HepG2 (cell line): ENCODE measurements around the gene AURKA. TPM values are rescaled to one million over a fixed set of nuclear protein-coding genes. Genes with fewer than 3 reads are reported as not detected.

ENCODE experiments used
- AHR ChIP-seq: IDR thresholded peaks from 2 replicates; pipeline ENCODE4 v1.6.1; 2018; ENCODE audit warnings: missing genetic modification reagents, missing compliant biosample characterization
- GZF1 ChIP-seq: sonication (generic); formaldehyde crosslinking; IDR thresholded peaks from 2 replicates; pipeline ENCODE4 v1.5.1; 2020; ENCODE audit warnings: mild to moderate bottlenecking, missing genetic modification reagents
- MTA1 ChIP-seq: sonication (generic); formaldehyde crosslinking; IDR thresholded peaks from 2 replicates; pipeline ENCODE4 v1.4.0; 2020; ENCODE audit warnings: missing genetic modification reagents, mild to moderate bottlenecking, borderline replicate concordance
- MXI1 ChIP-seq: IDR thresholded peaks from 3 replicates; pipeline ENCODE4 v1.6.1; 2012; ENCODE audit warnings: low read depth, low read length, inconsistent platforms, borderline replicate concordance
- REPIN1 ChIP-seq: sonication (generic); formaldehyde crosslinking; IDR thresholded peaks from 2 replicates; pipeline ENCODE4 v1.8.0; 2022; ENCODE audit warnings: missing genetic modification reagents, low read depth, mild to moderate bottlenecking, borderline replicate concordance
- RXRB ChIP-seq: IDR thresholded peaks from 2 replicates; pipeline ENCODE4 v1.6.1; 2016; ENCODE audit warnings: borderline replicate concordance, missing genetic modification reagents, missing compliant biosample characterization
- SAFB2 ChIP-seq: sonication (generic); formaldehyde crosslinking; IDR thresholded peaks from 2 replicates; pipeline ENCODE4 v1.5.1; 2020; ENCODE audit warnings: missing genetic modification reagents, low read depth, mild to moderate bottlenecking, borderline replicate concordance
- SAP130 ChIP-seq: IDR thresholded peaks from 2 replicates; pipeline ENCODE4 v1.6.1; 2016; ENCODE audit warnings: low read depth
- SCMH1 ChIP-seq: sonication (generic); formaldehyde crosslinking; IDR thresholded peaks from 2 replicates; pipeline ENCODE4 v1.9.0; 2021; ENCODE audit warnings: missing genetic modification reagents, mild to moderate bottlenecking, borderline replicate concordance
- SMC3 ChIP-seq: IDR thresholded peaks from 2 replicates; pipeline ENCODE4 v1.6.1; 2011; ENCODE audit warnings: low read length, improper control_type of control experiment
- SP1 ChIP-seq, 2 experiments: fragments of 450-650 bp in 1 of 2; sonication (generic) in 1 of 2; formaldehyde crosslinking in 1 of 2; IDR thresholded peaks; 2 replicates each; pipeline versions ENCODE4 v1.4.0 to v1.6.1; 2016 to 2020; ENCODE audit warnings: missing genetic modification reagents in 1 of 2
- ZNF205 ChIP-seq: IDR thresholded peaks from 2 replicates; pipeline ENCODE4 v1.6.1; 2018; ENCODE audit warnings: missing biosample characterization, missing genetic modification reagents
- ZNF446 ChIP-seq: sonication (generic); formaldehyde crosslinking; IDR thresholded peaks from 2 replicates; pipeline ENCODE4 v1.5.0; 2020; ENCODE audit warnings: mild to moderate bottlenecking, missing genetic modification reagents
- polyA plus RNA-seq, 8 experiments: library from polyadenylated mRNA; depleted of rRNA in 3 of 8; stranded (reverse) in 7 of 8; unstranded in 1 of 8; fragments of >200 nt; fragmentation: Illumina TruSeq in 4 of 8; extraction: Trizol in 4 of 8; gene quantifications; 2 replicates each; pipeline versions ENCODE4 v1.2.1 to v1.2.3, GENCODE V29; 2011 to 2016; ENCODE audit warnings: low read depth in 4 of 8, missing spikeins in 1 of 8, mixed read lengths in 1 of 8; ENCODE audit not compliant: insufficient read depth in 1 of 8
- total RNA-seq, 5 experiments: library from RNA; depleted of rRNA; stranded (reverse); fragments of >200 nt; fragmentation: Illumina TruSeq; extraction: Trizol; gene quantifications; 2 replicates each; pipeline ENCODE4 v1.2.3, GENCODE V29; 2016; ENCODE audit warnings: low read depth in 1 of 5
- TF ChIP-seq, protein P1 (sequence below): sonication (generic); formaldehyde crosslinking; IDR thresholded peaks from 2 replicates; pipeline ENCODE4 v1.5.1; 2020; ENCODE audit warnings: missing genetic modification reagents, mild to moderate bottlenecking, borderline replicate concordance
- TF ChIP-seq, protein P2 (sequence below): sonication (generic); formaldehyde crosslinking; conservative IDR thresholded peaks from 2 replicates; pipeline ENCODE4 v1.5.0; 2020; ENCODE audit warnings: missing genetic modification reagents
- TF ChIP-seq, protein P3 (sequence below): IDR thresholded peaks from 2 replicates; pipeline ENCODE4 v1.6.1; 2016; ENCODE audit warnings: missing biosample characterization, missing genetic modification reagents, low read depth
- TF ChIP-seq, protein P4 (sequence below): sonication (generic); formaldehyde crosslinking; IDR thresholded peaks from 2 replicates; pipeline ENCODE4 v1.9.0; 2021; ENCODE audit warnings: missing genetic modification reagents, mild to moderate bottlenecking, borderline replicate concordance
- TF ChIP-seq, protein P5 (sequence below): sonication (generic); formaldehyde crosslinking; IDR thresholded peaks from 2 replicates; pipeline ENCODE4 v1.8.0; 2022; ENCODE audit warnings: missing genetic modification reagents, mild to moderate bottlenecking, borderline replicate concordance
- TF ChIP-seq, protein P6 (sequence below): sonication (generic); formaldehyde crosslinking; IDR thresholded peaks from 2 replicates; pipeline ENCODE4 v1.4.0; 2020; ENCODE audit warnings: mild to moderate bottlenecking, missing genetic modification reagents

Gene AURKA
- total and polyA plus RNA-seq, 2 of the 13 experiments (the other 11 are each of a cell fraction or from before 2014, with no cell fraction given) = 96.4 to 224 TPM

DNA sequence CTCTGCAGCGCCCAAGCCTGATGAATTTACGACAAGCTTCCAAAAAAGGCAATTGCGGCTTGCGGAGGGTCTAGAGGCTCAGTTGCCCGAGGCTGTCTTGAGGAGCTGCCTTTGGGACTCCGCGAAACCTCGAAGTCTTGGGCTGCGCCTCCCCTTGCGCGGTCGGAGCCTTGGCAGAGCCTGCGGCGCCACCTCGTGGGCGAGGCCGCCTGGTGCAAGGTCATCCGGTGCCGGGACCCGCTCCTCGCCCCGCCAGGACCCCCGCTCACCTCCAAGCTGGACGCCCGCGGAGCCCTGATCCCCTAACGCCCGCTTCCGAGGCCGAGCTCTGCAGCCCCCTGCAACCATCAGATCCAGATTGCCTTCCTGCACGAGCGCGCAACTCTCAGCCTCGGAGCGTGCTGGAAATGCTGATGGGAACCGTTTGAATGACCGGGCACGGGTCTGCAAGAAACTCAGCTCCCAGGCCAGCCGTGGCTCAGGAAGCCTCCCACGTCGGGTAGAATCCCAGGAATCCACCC, 48.1 kb downstream of the AURKA start (continued):
- TF ChIP-seq SP1 (IDR thresholded peaks at IDR 0.05) (no peak), SP1 (CRISPR knock-in tag; IDR thresholded peaks at IDR 0.05) (no peak), ZNF446 (CRISPR knock-in tag) (no peak), MTA1 (no peak), RXRB (CRISPR knock-in tag) (no peak), MXI1 (no peak), SCMH1 (0 out of 2 replicates have a peak, but pooled peaks have one; percentile 14), SAP130 (no peak), SAFB2 (CRISPR knock-in tag) (no peak), ZNF205 (CRISPR knock-in tag) (no peak), AHR (CRISPR knock-in tag) (no peak; the same call in 1 of the 2 replicates), GZF1 (CRISPR knock-in tag) (no peak), SMC3 (peak; percentile 6; the same call in 1 of the 2 replicates), REPIN1 (CRISPR knock-in tag) (no peak)
- TF ChIP-seq, protein P1, sequence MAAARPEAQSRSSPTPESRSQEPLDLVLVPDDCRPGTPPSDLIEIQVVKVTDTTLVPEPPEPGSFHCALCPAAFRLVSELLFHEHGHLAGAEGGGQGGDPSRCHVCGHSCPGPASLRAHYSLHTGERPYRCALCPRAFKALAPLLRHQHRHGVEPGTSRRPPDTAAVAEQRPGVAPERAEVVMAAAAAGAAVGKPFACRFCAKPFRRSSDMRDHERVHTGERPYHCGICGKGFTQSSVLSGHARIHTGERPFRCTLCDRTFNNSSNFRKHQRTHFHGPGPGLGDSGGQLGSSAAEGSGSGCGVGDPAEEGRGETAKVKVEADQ (CRISPR knock-in tag) = no peak
- TF ChIP-seq, protein P2, sequence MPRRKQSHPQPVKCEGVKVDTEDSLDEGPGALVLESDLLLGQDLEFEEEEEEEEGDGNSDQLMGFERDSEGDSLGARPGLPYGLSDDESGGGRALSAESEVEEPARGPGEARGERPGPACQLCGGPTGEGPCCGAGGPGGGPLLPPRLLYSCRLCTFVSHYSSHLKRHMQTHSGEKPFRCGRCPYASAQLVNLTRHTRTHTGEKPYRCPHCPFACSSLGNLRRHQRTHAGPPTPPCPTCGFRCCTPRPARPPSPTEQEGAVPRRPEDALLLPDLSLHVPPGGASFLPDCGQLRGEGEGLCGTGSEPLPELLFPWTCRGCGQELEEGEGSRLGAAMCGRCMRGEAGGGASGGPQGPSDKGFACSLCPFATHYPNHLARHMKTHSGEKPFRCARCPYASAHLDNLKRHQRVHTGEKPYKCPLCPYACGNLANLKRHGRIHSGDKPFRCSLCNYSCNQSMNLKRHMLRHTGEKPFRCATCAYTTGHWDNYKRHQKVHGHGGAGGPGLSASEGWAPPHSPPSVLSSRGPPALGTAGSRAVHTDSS = no peak
- TF ChIP-seq, protein P3, sequence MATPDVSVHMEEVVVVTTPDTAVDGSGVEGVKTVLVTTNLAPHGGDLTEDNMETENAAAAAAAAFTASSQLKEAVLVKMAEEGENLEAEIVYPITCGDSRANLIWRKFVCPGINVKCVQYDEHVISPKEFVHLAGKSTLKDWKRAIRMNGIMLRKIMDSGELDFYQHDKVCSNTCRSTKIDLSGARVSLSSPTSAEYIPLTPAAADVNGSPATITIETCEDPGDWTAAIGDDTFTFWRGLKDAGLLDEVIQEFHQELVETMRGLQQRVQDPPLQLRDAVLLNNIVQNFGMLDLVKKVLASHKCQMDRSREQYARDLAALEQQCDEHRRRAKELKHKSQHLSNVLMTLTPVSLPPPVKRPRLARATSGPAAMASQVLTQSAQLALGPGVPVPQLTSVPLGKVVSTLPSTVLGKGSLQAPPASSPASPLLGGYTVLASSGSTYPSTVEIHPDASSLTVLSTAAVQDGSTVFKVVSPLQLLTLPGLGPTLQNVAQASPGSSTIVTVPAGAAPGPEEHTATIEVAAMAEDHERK (CRISPR knock-in tag) = no peak
- TF ChIP-seq, protein P4, sequence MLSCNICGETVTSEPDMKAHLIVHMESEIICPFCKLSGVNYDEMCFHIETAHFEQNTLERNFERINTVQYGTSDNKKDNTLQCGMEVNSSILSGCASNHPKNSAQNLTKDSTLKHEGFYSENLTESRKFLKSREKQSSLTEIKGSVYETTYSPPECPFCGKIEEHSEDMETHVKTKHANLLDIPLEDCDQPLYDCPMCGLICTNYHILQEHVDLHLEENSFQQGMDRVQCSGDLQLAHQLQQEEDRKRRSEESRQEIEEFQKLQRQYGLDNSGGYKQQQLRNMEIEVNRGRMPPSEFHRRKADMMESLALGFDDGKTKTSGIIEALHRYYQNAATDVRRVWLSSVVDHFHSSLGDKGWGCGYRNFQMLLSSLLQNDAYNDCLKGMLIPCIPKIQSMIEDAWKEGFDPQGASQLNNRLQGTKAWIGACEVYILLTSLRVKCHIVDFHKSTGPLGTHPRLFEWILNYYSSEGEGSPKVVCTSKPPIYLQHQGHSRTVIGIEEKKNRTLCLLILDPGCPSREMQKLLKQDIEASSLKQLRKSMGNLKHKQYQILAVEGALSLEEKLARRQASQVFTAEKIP (CRISPR knock-in tag) = no peak
- TF ChIP-seq, protein P5, sequence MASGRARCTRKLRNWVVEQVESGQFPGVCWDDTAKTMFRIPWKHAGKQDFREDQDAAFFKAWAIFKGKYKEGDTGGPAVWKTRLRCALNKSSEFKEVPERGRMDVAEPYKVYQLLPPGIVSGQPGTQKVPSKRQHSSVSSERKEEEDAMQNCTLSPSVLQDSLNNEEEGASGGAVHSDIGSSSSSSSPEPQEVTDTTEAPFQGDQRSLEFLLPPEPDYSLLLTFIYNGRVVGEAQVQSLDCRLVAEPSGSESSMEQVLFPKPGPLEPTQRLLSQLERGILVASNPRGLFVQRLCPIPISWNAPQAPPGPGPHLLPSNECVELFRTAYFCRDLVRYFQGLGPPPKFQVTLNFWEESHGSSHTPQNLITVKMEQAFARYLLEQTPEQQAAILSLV (CRISPR knock-in tag) = 0 out of 2 replicates have a peak, but pooled peaks have one; percentile 43
- TF ChIP-seq, protein P6, sequence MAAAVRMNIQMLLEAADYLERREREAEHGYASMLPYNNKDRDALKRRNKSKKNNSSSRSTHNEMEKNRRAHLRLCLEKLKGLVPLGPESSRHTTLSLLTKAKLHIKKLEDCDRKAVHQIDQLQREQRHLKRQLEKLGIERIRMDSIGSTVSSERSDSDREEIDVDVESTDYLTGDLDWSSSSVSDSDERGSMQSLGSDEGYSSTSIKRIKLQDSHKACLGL (CRISPR knock-in tag) = 0 out of 2 replicates have a peak, but pooled peaks have one; percentile 43
